Small intestine (tissue), 7 donors: ENCODE measurements around the gene ARL4D. TPM values are rescaled to one million over a fixed set of nuclear protein-coding genes. Genes with fewer than 3 reads are reported as not detected.
"Not testable (repeated sequence)": the region's sequence is repeated elsewhere in the genome, so short reads cannot be mapped to it uniquely, and the experiment has no call there.

Experiments
- DNase-seq, 2 donors: peaks; one replicate each; pipeline versions ENCODE4 v3.0.0 to v3.0.0-alpha.2; 2013
- FAIRE-seq: peaks from 2 replicates; lab custom pipeline; 2012; peaks lifted over from hg19 to GRCh38; lab: Jason Lieb, UNC
- H3K27ac ChIP-seq, 3 donors: one replicate each; pipeline ENCODE4 v1.5.1; 2013; ENCODE audit warnings: low read length in 2 of 3, mild to moderate bottlenecking in 2 of 3, control low read depth in 1 of 3, inconsistent platforms in 1 of 3, low read depth in 1 of 3, moderate library complexity in 1 of 3
- H3K27me3 ChIP-seq, 3 donors: one replicate each; pipeline ENCODE4 v1.6.1; 2013; ENCODE audit warnings: low read length in 3 of 3, inconsistent platforms in 1 of 3; ENCODE audit not compliant: control insufficient read depth in 3 of 3, insufficient read depth in 3 of 3
- H3K36me3 ChIP-seq, 3 donors: one replicate each; pipeline ENCODE4 v1.6.1; 2013; ENCODE audit warnings: low read length in 3 of 3, inconsistent platforms in 1 of 3, low read depth in 1 of 3, mild to moderate bottlenecking in 1 of 3, moderate library complexity in 1 of 3; ENCODE audit not compliant: control insufficient read depth in 3 of 3, insufficient read depth in 2 of 3
- H3K4me1 ChIP-seq, 3 donors: one replicate each; pipeline ENCODE4 v1.6.1; 2013; ENCODE audit warnings: low read length in 2 of 3, inconsistent platforms in 1 of 3, low read depth in 1 of 3, mild to moderate bottlenecking in 1 of 3, moderate library complexity in 1 of 3; ENCODE audit not compliant: control insufficient read depth in 3 of 3, insufficient read depth in 2 of 3
- H3K4me3 ChIP-seq, 3 donors: one replicate each; pipeline ENCODE4 v1.5.1; 2013; ENCODE audit warnings: low read length in 3 of 3, control low read depth in 1 of 3, inconsistent platforms in 1 of 3, low read depth in 1 of 3, mild to moderate bottlenecking in 1 of 3, moderate library complexity in 1 of 3
- H3K9me3 ChIP-seq, 2 donors: one replicate each; pipeline ENCODE4 v1.6.1; 2013; ENCODE audit warnings: low read depth in 1 of 2, low read length in 1 of 2; ENCODE audit not compliant: control insufficient read depth in 2 of 2, insufficient read depth in 1 of 2
- WGBS, 3 donors: extraction: QIAGEN DNeasy Blood & Tissue Kit; methylation state at CpG; one replicate each; pipeline ENCODE4 v1.1.7; 2013; 5-methylcytosine and 5-hydroxymethylcytosine counted together
- polyA plus RNA-seq, 4 donors: library from polyadenylated mRNA; stranded (reverse) in 3 of 4; unstranded in 1 of 4; fragments of 200-250 nt in 3 of 4; fragments of 120-200 nt in 1 of 4; gene quantifications; one replicate each; pipeline versions ENCODE4 v1.2.1 to v1.2.3, GENCODE V29; 2013
- donor health status: healthy with polysubstance abuse.
- donor health status: control.
- donor health status: control.
- donor health status: Bipolar disorder and iron deficiency.
- donor health status: healthy.

ARL4D gene
- polyA plus RNA-seq, 4 donors: 0.45 to 10.1 (median 2.6) TPM

DNA sequence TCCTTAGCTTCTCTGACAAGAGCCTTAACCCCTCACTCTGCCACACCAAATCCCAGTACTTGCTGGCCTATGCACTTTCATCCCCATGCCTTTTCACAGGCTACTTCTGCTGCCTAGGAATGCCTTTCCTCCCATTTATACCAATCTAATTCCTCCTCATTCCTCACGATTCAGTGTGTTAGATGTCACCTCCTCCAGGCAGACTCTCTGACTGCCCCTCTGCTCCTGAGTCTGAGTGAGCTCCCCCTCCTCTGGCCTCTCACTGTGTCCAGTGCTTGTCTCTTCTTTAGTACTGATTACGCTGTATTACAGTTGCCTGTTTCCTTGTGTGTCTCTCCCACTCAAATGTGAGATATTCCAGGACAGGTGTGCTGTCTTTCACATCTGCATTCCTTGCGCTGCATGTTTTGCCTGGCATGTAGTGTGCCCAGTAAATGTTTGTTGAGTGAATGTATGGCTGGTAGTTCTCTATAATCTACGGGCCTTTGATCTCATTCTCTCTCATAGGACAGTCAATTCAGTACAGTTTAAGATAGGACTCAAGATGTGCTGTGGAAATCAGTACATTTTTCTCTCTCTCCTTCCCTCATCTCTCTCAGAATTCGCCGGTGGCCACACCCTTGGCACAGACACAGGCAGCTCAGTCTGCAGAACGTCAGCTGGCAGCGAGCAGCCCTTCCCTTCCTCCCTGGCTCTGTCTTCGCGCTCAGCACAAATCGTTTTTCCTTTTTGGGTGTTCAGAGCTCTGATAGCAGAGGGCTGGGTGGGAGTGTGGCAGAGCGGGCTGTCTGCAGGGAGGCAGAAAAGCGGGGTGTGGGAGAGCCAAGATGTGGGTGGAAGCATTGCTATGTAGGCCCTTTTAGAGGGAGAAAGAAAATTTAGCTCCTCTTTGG lies 18.5 kb downstream of the ARL4D start:
- no peak overlapping the region for H3K4me3 ChIP-seq
- WGBS, 3 donors: 18 to 36% (median 27%) methylated on average over 13 of the region's 13 CpGs
- DNase-seq (peak in 1 of 2 donors; percentile 28), FAIRE-seq (no peak)
- peaks cover 0 to 11% (median 0%) of the 10 kb centered on the region in 3 donors for H3K27me3 ChIP-seq
- H3K4me1 ChIP-seq: peaks cover 0 to 14% (median 0%) of the 10 kb centered on the region in 3 donors
- no peaks in the 10 kb centered on the region for H3K9me3 ChIP-seq
- H3K27ac ChIP-seq: peak overlapping the region in 2 of 3 donors; percentile 47 to 67
- H3K36me3 ChIP-seq: no peaks in the 10 kb centered on the region

DNA sequence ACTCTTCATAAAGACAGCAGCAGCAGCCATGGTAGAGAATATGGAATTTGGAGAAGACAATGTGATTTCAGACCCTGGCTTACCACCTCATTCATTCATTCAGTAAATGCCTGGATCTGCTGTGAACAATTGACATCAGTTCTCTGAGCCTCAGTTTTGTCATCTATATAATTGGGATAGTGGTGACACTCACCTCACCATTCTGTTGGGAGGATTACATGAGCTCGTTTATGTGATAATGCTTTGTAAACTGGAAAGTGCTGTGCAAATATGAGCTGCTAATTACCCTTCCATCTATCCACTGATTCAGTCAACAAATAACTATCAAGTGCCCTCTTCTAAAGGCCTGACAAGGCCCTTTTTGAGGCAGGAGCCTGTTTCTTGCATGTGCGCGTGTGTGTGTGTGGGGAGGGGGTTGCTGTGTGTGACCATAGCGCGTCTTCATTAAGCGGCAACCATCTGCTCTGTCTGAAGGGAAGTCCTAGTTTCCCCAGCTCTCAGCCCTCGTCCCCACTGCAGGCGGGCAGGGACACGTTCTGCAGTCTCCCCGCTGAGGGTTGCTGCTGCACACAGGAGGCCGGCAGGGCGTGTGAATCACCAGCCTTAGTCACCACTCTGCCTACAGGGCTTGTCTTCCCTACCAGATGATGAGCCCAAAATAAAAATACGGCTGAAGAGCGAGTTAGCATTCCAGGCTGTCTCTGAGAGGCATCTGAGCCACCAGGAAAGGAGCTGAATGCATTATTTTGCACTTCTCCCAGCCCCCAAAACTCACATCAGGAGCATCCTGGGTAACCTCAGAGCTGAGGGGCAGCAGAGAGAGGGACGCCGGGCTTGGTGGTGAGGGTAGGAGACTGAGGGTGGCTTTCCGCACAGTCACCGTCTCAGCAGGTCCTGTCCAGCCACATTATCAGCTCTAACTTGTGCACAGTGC lies 19.9 kb downstream of the ARL4D start:
- Histone ChIP-seq H3K27ac (peak overlapping the region in 2 of 3 donors; percentile 37 to 65), H3K4me3 (no peak overlapping the region), H3K9me3 (no peaks in the 10 kb centered on the region), H3K27me3 (peaks cover 0 to 11% (median 0%) of the 10 kb centered on the region in 3 donors), H3K36me3 (no peaks in the 10 kb centered on the region), H3K4me1 (peaks cover 0 to 14% (median 0%) of the 10 kb centered on the region in 3 donors)
- no peak for DNase-seq
- WGBS, 3 donors: 63 to 83% (median 82%) methylated on average over 18 of the region's 18 CpGs
- no peak for FAIRE-seq

DNA sequence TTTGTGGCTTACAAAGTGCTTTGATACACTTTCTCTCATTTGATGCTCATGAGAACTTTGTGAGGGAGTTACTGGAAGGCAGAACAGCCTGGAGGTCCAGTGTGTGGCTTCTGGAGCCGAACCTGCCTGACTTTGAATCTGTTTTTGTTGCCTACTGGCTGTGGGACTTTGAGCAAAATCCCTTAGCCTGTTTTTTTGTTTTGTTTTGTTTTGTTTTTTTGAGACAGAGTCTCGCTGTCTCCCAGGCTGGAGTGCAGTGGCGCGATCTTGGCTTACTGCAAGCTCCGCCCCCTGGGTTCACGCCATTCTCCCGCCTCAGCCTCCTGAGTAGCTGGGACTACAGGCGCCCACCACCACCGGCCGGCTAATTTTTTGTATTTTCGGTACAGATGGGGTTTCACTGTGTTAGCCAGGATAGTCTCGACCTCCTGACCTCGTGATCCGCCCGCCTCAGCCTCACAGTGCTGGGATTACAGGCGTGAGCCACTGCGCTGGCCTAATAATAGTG lies 20.6 kb downstream of the ARL4D start:
- not testable (repeated sequence) for H3K36me3 ChIP-seq, DNase-seq, H3K4me3 ChIP-seq, H3K9me3 ChIP-seq, FAIRE-seq
- H3K27ac ChIP-seq: peak overlapping the region in 2 of 3 donors; percentile 37 to 65
- peaks cover 0 to 13% (median 0%) of the 10 kb centered on the region in 3 donors for H3K27me3 ChIP-seq
- 88 to 94% (median 92%) methylated on average over 17 of the region's 17 CpGs for WGBS, 3 donors
- peaks cover 0 to 14% (median 0%) of the 10 kb centered on the region in 3 donors for H3K4me1 ChIP-seq

DNA sequence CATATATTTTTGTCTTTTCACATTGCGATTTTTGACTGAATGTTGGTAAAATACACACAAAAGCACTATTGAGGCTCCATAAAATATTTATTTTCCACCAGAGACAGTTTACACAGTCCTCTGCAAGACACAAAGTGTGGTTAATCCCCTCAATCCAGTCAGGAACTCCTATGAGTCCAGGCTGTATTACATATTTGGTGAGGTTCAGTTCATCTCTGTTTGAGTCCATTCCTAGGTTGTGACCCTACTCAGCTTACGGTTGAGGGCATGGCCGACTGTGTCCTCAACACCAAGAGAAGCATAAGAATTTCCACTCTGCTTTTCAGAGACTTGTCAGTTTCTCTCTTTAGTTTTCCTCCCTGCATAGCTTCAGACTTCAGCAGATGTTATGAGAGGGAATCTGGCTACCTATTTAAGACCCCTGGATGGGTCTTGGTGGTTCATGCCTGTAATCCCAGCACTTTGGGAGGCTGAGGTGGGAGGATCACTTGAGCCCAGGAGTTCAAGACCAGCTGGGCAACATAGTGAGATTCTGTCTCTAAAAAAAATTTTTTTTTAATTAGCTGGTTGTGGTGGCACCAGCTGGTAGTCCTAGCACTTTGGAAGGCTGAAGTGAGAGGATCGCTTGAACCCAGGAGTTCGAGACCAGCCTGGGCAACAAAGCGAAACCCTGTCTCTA lies 25.1 kb downstream of the ARL4D start:
- no peak for DNase-seq
- H3K27me3 ChIP-seq: peaks cover 0 to 5% (median 0%) of the 10 kb centered on the region in 3 donors
- no peak overlapping the region for H3K4me3 ChIP-seq
- no peaks in the 10 kb centered on the region for H3K36me3 ChIP-seq
- no peaks in the 10 kb centered on the region for H3K9me3 ChIP-seq
- no peak for FAIRE-seq
- 76 to 80% (median 77%) methylated on average over 6 of the region's 6 CpGs for WGBS, 3 donors
- H3K27ac ChIP-seq: no peak overlapping the region
- peaks cover 0 to under 1% (median 0%) of the 10 kb centered on the region in 3 donors for H3K4me1 ChIP-seq

DNA sequence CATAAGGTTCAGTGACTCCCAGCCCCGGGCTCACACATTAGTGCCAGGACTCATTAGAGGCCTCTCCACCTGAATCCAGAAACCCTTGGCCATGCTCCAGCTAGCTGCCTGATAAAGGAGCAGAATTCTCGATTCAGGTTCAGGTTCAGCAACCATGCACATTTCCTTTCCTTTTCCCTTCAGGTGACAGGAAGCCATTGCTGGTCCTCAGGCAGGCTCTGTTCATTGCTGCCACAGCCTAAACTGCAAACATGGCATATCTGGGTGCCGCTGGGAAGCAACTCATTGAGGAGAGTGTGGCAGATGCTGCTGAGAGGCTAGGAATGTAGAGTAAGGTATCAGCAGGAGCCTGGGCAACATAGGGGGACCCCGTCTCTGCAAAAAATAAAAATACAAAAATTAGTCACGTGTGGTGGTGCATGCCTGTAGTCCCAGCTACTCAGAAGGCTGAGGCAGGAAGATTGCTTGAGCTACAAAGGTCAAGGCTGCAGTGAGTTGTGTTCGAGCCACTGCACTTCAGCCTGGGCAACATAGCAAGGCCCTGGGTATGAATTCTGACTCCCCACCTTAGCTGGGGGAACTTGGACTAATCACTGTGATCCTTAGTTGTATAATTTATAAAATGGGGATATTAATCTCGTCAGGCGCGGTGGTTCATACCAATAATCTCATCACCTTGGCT lies 28.7 kb downstream of the ARL4D start:
- FAIRE-seq (no peak), DNase-seq (peak in 1 of 2 donors; percentile 17)
- Histone ChIP-seq H3K4me1 (no peaks in the 10 kb centered on the region), H3K4me3 (no peak overlapping the region), H3K27ac (no peak overlapping the region), H3K9me3 (no peaks in the 10 kb centered on the region), H3K36me3 (no peaks in the 10 kb centered on the region), H3K27me3 (peaks cover 0 to 5% (median 0%) of the 10 kb centered on the region in 3 donors)
- WGBS, 3 donors: 63 to 79% (median 64%) methylated on average over 9 of the region's 9 CpGs

DNA sequence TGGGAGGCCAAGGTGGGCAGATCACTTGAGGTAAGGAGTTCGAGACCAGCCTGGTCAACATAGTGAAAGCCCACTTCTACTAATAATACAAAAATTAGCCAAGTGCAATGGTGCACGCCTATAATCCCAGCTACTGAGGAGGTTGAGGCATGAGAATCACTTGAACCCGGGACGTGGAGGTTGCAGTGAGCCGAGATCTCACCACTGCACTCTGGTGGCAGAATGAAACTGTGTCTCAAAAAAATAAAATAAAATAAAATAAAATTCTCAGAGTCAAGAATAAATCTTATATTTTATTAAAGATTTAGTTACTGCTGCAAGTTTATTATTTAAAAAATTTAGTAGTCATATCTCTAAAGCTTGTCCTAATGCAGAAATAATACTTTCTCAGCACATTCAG lies 29.7 kb downstream of the ARL4D start:
- DNase-seq (no peak), FAIRE-seq (no peak)
- 61 to 74% (median 68%) methylated on average over 5 of the region's 5 CpGs for WGBS, 3 donors
- no peak overlapping the region for H3K27ac ChIP-seq
- peaks cover 0 to 5% (median 0%) of the 10 kb centered on the region in 3 donors for H3K27me3 ChIP-seq
- no peaks in the 10 kb centered on the region for H3K9me3 ChIP-seq
- H3K4me1 ChIP-seq: no peaks in the 10 kb centered on the region
- H3K4me3 ChIP-seq: no peak overlapping the region
- no peaks in the 10 kb centered on the region for H3K36me3 ChIP-seq

DNA sequence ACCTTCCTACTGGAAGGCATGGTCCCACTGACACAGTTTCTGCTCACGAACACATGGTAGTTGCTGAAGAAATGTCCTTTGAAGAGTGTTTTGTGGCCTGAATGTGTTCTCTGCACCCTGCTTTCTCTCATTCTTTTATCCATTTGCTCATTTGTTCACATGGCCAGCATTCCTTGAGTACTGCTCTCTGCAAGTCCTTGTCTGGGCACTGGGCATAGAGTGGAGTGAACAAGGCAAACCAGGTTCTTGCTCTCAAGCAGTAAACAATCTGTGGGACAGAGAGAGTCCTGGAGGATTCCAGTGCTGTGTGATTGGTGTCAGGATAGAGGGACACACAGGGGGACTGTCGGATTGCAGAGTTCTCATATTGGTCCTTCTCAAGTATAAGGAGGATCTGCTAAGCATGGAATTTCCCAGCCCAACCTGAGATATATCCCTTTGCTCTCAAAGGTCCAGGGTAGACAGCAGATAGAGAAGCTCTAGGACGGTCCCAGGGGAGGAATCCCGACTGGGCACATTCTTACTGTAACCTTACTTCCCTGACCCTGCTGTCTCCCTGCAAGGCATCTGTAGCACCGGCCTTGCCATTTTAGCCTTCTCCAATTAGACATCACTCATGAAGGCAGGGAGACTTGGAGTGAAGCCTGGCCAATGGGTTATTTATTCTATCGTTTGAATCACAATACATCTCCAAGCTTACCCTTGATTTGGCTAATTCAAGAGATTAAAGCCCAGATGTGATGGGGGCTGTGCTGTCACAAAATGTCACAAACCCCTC lies 32.3 kb downstream of the ARL4D start:
- H3K27ac ChIP-seq: no peak overlapping the region
- H3K27me3 ChIP-seq: peaks cover 0 to 4% (median 0%) of the 10 kb centered on the region in 3 donors
- no peak for FAIRE-seq
- H3K4me3 ChIP-seq: no peak overlapping the region
- no peak for DNase-seq
- 66 to 72% (median 70%) methylated on average over 6 of the region's 6 CpGs for WGBS, 3 donors
- H3K9me3 ChIP-seq: no peaks in the 10 kb centered on the region
- H3K4me1 ChIP-seq: no peaks in the 10 kb centered on the region
- no peaks in the 10 kb centered on the region for H3K36me3 ChIP-seq
